Colonic mucosa (tissue), 4 donors: ENCODE data around the gene GBP2. TPM values are rescaled to one million over a fixed set of nuclear protein-coding genes. Genes with fewer than 3 reads are reported as not detected.
A peak's percentile ranks its signal among the peaks of the same experiment; 100 is the strongest.
"Not testable (repeated sequence)": the region's sequence is repeated elsewhere in the genome, so short reads cannot be mapped to it uniquely, and the experiment has no call there.

Source experiments
- DNase-seq: peaks from one replicate; pipeline ENCODE4 v3.0.0-alpha.2; 2020
- H3K27ac ChIP-seq: fragments of 200-600 bp; one replicate; pipeline ENCODE4 v1.8.0; 2021
- H3K27me3 ChIP-seq: fragments of 200-600 bp; one replicate; pipeline ENCODE4 v1.8.0; 2021
- H3K36me3 ChIP-seq: fragments of 200-600 bp; one replicate; pipeline ENCODE4 v1.8.0; 2021
- H3K4me1 ChIP-seq: fragments of 200-600 bp; one replicate; pipeline ENCODE4 v1.8.0; 2021; ENCODE audit warnings: mild to moderate bottlenecking
- H3K4me3 ChIP-seq: fragments of 200-600 bp; one replicate; pipeline ENCODE4 v1.8.0; 2021
- H3K9ac ChIP-seq, 2 donors: one replicate each; pipeline ENCODE4 v1.7.0; 2013; ENCODE audit warnings: control low read depth in 2 of 2, low read depth in 2 of 2, low read length in 2 of 2
- H3K9me3 ChIP-seq: fragments of 200-600 bp; one replicate; pipeline ENCODE4 v1.8.0; 2021
- intact Hi-C: fragments of 100-400 bp; cut with DNase I; formaldehyde crosslinking; loops from one replicate; pipeline ENCODE4 v1.14.1; 2022
- total RNA-seq, 2 donors: library from RNA; stranded (reverse); fragmentation: NEBNext Ultra II Directional in 1 of 2; extraction: Animal tissue kit (Norgen Biotek cat#: 25700) in 1 of 2; gene quantifications; one replicate each; pipeline ENCODE4 v1.2.1, GENCODE V29; 2021
- TF ChIP-seq, protein P1 (sequence below): fragments of 200-600 bp; IDR thresholded peaks from one replicate; pipeline ENCODE4 v1.8.0; 2022; ENCODE audit warnings: antibody characterized with exemption, mild to moderate bottlenecking
- donor health status: healthy.
- donor health status: DM: no; HTN: no; CAD: no.
- donor health status: DM: no; HTN: no; CAD: no.

The GBP2 gene
- total RNA-seq, 2 donors from 2014 or later, result 20.1 to 81.0 TPM

DNA sequence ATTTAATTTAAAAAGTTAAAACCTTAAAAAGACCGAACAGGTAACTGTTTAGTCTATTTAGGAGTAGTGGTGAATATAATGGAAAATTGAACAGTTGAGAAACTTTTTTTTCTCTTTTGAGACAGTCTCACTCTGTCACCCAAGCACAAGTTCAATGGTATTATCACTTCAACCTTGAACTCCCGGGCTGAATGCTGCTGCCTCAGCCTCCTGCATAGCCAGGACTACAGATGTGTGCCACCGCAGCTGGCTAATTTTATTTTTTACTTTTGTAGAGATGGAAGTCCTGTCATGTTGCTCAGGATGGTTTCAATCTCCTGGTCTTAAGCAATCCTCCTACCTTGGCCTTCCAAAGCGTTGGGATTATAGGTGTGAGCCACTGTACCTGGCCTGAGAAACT is 16.2 kb upstream of the GBP2 start:
- no peak overlapping the region for H3K9ac ChIP-seq
- no peaks in the 10 kb centered on the region for H3K9me3 ChIP-seq
- intact Hi-C loops, result no loop called here
- no peak for DNase-seq
- H3K4me3 ChIP-seq, result no peak overlapping the region
- no peaks in the 10 kb centered on the region for H3K27me3 ChIP-seq
- H3K36me3 ChIP-seq, result no peaks in the 10 kb centered on the region
- TF ChIP-seq, protein P1, sequence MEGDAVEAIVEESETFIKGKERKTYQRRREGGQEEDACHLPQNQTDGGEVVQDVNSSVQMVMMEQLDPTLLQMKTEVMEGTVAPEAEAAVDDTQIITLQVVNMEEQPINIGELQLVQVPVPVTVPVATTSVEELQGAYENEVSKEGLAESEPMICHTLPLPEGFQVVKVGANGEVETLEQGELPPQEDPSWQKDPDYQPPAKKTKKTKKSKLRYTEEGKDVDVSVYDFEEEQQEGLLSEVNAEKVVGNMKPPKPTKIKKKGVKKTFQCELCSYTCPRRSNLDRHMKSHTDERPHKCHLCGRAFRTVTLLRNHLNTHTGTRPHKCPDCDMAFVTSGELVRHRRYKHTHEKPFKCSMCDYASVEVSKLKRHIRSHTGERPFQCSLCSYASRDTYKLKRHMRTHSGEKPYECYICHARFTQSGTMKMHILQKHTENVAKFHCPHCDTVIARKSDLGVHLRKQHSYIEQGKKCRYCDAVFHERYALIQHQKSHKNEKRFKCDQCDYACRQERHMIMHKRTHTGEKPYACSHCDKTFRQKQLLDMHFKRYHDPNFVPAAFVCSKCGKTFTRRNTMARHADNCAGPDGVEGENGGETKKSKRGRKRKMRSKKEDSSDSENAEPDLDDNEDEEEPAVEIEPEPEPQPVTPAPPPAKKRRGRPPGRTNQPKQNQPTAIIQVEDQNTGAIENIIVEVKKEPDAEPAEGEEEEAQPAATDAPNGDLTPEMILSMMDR, result no peak
- no peak overlapping the region for H3K27ac ChIP-seq
- H3K4me1 ChIP-seq, result no peaks in the 10 kb centered on the region

DNA sequence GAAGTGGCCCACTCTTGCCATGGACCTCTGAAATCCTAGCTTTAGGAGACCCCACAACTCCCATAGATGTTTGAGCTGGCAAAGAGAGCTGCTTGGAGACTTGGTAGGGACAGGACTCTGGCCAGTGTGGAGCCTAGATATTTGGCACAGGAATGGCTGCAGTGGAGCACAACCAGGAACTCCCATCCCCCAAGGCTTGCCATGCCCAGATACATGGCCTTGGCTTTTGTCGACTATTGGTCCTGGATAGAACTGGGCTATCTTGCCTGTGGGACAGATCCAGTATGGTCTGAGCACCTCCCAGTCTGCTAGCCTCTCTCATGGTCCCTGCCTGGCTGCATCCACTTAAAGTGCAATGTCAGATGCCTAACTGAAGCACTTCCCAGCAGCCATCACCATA is 7.8 kb upstream of the GBP2 start:
- TF ChIP-seq, protein P1, result no peak
- H3K4me3 ChIP-seq, result no peak overlapping the region

DNA sequence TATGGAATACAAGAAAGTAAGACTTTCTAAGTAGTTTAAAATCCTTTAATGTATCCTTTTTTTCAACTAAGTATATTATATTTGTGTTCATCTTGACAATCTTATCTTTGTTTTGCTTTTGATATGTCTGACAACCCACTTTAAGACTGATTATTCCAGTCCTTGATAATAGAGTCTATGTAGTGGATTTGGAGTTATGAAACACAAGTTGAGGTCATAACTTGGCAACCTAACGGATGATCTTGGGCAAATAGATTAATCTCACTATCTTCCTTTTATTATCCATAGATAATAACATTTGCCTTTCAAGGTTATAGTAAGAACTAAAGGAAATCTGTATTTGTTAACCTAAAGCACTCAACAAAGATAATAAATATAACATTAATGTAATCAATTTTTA is 4.8 kb upstream of the GBP2 start:
- DNase-seq, result no peak
- no peaks in the 10 kb centered on the region for H3K9me3 ChIP-seq
- H3K36me3 ChIP-seq, result no peaks in the 10 kb centered on the region
- intact Hi-C loops, result loop anchor here (10.0 kb wide), 2 partner anchors 66 to 126 kb away; partner anchors contain the start of gene GBP1
- no peak overlapping the region for H3K9ac ChIP-seq
- no peaks in the 10 kb centered on the region for H3K27me3 ChIP-seq
- TF ChIP-seq, protein P1, result no peak
- no peak overlapping the region for H3K4me3 ChIP-seq
- no peak overlapping the region for H3K27ac ChIP-seq
- peaks cover 3% of the 10 kb centered on the region for H3K4me1 ChIP-seq

More for the DNA sequence above, 7.8 kb upstream of the GBP2 start:
- no peak overlapping the region for H3K27ac ChIP-seq
- H3K9me3 ChIP-seq, result no peaks in the 10 kb centered on the region
- no peak overlapping the region for H3K9ac ChIP-seq
- H3K36me3 ChIP-seq, result no peaks in the 10 kb centered on the region
- no peak for DNase-seq
- no peaks in the 10 kb centered on the region for H3K4me1 ChIP-seq
- H3K27me3 ChIP-seq, result no peaks in the 10 kb centered on the region
- intact Hi-C loops, result loop anchor here (10.0 kb wide), 2 partner anchors 69 to 129 kb away; partner anchors contain the start of gene GBP1

DNA sequence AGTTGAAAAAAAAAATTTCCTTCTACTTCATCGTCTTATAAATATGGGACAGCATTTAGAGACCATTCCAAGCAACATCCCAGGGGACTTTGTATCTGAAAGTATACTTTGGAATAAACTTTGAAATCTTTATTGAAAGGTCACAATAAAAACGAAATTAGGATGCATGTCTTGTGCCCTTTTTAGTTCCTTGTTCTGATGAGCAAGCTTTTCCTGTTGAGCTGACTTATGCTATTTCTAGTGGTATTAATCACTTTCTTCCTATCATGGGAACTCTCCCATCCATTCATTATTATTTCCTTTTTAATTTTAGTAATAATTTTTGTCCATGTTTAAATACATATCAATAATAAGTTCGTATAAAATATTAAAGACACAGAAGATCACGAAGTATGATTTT is 4.0 kb upstream of the GBP2 start:
- Histone ChIP-seq H3K9me3 (no peaks in the 10 kb centered on the region), H3K4me3 (no peak overlapping the region), H3K4me1 (peaks cover 3% of the 10 kb centered on the region), H3K27ac (peak overlapping the region; percentile 90), H3K27me3 (no peaks in the 10 kb centered on the region), H3K9ac (no peak overlapping the region), H3K36me3 (no peaks in the 10 kb centered on the region)
- intact Hi-C loops, result loop anchor here (10.0 kb wide), 2 partner anchors 65 to 125 kb away; partner anchors contain the start of gene GBP1
- no peak for DNase-seq
- TF ChIP-seq, protein P1, result no peak

DNA sequence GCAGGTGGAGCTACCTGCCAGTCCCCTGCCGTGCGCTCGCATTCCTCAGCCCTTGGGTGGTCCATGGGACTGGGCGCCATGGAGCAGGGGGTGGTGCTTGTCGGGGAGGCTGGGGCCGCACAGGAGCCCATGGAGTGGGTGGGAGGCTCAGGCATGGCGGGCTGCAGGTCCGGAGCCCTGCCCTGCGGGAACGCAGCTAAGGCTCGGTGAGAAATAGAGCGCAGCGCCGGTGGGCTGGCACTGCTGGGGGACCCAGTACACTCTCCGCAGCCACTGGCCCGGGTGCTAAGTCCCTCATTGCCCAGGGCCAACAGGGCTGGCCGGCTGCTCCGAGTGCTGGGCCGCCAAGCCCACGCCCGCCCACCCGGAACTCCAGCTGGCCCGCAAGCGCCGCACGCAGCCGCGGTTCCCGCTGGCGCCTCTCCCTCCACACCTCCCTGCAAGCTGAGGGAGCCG is 2.1 kb upstream of the GBP2 start:
- H3K9ac ChIP-seq, intact Hi-C loops, H3K9me3 ChIP-seq, H3K36me3 ChIP-seq, H3K4me3 ChIP-seq, H3K4me1 ChIP-seq, DNase-seq, H3K27me3 ChIP-seq: not testable (repeated sequence)
- H3K27ac ChIP-seq, result peak overlapping the region; percentile 90

DNA sequence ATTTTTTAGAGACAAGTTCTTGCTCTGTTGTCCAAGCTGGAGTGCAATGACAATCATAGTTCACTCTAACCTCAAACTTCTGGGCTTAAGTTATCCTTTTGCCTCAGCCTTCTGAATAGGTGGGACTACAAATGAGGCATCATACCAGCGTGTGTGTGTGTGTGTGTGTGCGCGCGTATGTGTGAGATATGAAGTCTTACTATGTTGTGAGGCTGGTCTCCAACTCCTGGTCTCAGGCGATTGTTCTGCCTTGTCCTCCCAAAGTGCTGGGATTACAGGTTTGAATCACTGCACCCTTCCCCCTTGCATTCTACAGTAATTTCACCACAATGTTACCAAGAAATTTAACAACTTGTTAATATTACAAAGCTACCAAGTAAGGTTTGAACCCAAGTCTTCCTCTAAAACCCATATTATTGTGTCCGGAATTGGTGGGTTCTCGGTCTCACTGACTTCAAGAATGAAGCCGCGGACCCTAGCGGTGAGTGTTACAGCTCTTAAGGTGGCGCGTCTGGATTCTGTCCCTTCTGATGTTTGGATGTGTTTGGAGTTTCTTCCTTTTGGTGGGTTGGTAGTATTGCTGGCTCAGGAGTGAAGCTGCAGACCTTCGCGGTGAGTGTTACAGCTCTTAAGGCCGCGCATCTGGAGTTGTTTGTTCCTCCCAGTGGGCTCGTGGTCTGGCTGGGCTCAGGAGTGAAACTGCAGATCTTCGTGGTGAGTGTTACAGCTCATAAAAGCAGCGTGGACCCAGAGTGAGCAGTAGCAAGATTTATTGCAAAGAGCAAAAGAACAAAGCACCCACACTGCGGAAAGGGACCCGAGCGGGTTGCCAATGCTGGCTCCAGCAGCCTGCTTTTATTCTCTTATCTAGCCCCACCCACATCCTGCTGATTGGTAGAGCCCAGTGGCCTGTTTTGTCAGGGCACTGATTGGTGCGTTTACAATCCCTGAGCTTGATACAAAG is 970 bp upstream of the GBP2 start:
- intact Hi-C loops, H3K4me1 ChIP-seq: not testable (repeated sequence)
- peak; percentile 34 for DNase-seq

More for the DNA sequence above, 970 bp upstream of the GBP2 start:
- H3K27ac ChIP-seq, result peak overlapping the region; percentile 90
- H3K9ac ChIP-seq, result peak overlapping the region in 1 of 2 donors; percentile 68
- not testable (repeated sequence) for H3K36me3 ChIP-seq, H3K27me3 ChIP-seq, H3K9me3 ChIP-seq
- peak overlapping the region; percentile 46 for H3K4me3 ChIP-seq
